ENCODE data around the gene LAYN.

- TF ChIP-seq EZH2phosphoT487 (IDR thresholded peaks at IDR 0.05; ENCODE audit: insufficient read depth, low read depth) (no peak), EZH2 (IDR thresholded peaks at IDR 0.05; ENCODE audit: insufficient read depth, poor library complexity, severe bottlenecking) (no peak)
These were observed 20.8 kb downstream of the LAYN start for GRCh38 chr11:111561306-111561705.
